Smooth muscle cell (in vitro differentiated cells): ENCODE results near the gene MDFIC. TPM values are rescaled to one million over a fixed set of nuclear protein-coding genes. Genes with fewer than 3 reads are reported as not detected.
"Not testable (repeated sequence)": the region's sequence is repeated elsewhere in the genome, so short reads cannot be mapped to it uniquely, and the experiment has no call there.

ENCODE experiments used
- DNase-seq: peaks from one replicate; lab custom pipeline; 2025; ENCODE audit not compliant: unreplicated experiment; lab: John Stamatoyannopoulos, UW
- H2AFZ ChIP-seq: fragments of 200-600 bp; sonication (generic); 2 replicates; pipeline ENCODE4 v1.6.0; 2016; ENCODE audit warnings: antibody characterized with exemption, low read depth, mild to moderate bottlenecking
- H3F3A ChIP-seq: fragments of 200-600 bp; sonication (generic); 2 replicates; pipeline ENCODE4 v1.6.0; 2017; ENCODE audit warnings: antibody characterized with exemption, low read depth
- H3K27ac ChIP-seq: fragments of 200-600 bp; sonication (generic); 2 replicates; pipeline ENCODE4 v1.5.1; 2016; ENCODE audit warnings: low read depth, mild to moderate bottlenecking
- H3K27me3 ChIP-seq: fragments of 200-600 bp; sonication (generic); 2 replicates; pipeline ENCODE4 v1.6.1; 2016; ENCODE audit warnings: low read depth, mild to moderate bottlenecking
- H3K36me3 ChIP-seq: fragments of 200-600 bp; sonication (generic); 2 replicates; pipeline ENCODE4 v1.5.1; 2016; ENCODE audit warnings: low read depth
- H3K4me1 ChIP-seq: fragments of 200-600 bp; sonication (generic); 2 replicates; pipeline ENCODE4 v1.5.1; 2016; ENCODE audit warnings: low read depth
- H3K4me2 ChIP-seq: fragments of 200-600 bp; sonication (generic); 2 replicates; pipeline ENCODE4 v1.6.0; 2016; ENCODE audit warnings: mild to moderate bottlenecking
- H3K4me3 ChIP-seq: fragments of 200-600 bp; sonication (generic); 2 replicates; pipeline ENCODE4 v1.5.1; 2016; ENCODE audit warnings: mild to moderate bottlenecking
- H3K79me2 ChIP-seq: fragments of 200-600 bp; sonication (generic); 2 replicates; pipeline ENCODE4 v1.6.0; 2016; ENCODE audit warnings: low read depth, mild to moderate bottlenecking
- H3K9ac ChIP-seq: fragments of 200-600 bp; sonication (generic); 2 replicates; pipeline ENCODE4 v1.6.0; 2016; ENCODE audit warnings: low read depth
- H3K9me3 ChIP-seq: fragments of 200-600 bp; sonication (generic); replicated peaks from 2 replicates; pipeline ENCODE4 v1.5.1; 2016; ENCODE audit warnings: low read depth
- H4K20me1 ChIP-seq: fragments of 200-600 bp; sonication (generic); 2 replicates; pipeline ENCODE4 v1.6.0; 2016; ENCODE audit warnings: low read depth
- WGBS: methylation state at CpG from one replicate; pipeline ENCODE4 v1.1.7; 2016; ENCODE audit warnings: low lambda C conversion rate; 5-methylcytosine and 5-hydroxymethylcytosine counted together
- polyA plus RNA-seq: library from polyadenylated mRNA; unstranded; fragments of >200 nt; fragmentation: Nextera tagmentation; extraction: Ambion mirVana; gene quantifications from 2 replicates; pipeline ENCODE4 v1.2.1, GENCODE V29; 2016
- total RNA-seq: library from RNA; depleted of rRNA; stranded (reverse); fragments of >200 nt; gene quantifications from 2 replicates; pipeline ENCODE4 v1.2.3, GENCODE V29; 2014
- TF ChIP-seq, protein P1 (sequence below): fragments of 200-600 bp; sonication (generic); IDR thresholded peaks from 2 replicates; pipeline ENCODE4 v1.5.1; 2017; ENCODE audit warnings: borderline replicate concordance, mild to moderate bottlenecking, antibody characterized with exemption; ENCODE audit not compliant: insufficient read depth, poor library complexity, severe bottlenecking

The MDFIC gene
- total and polyA plus RNA-seq, 2 experiments from 2014 or later: 17.5 to 37.0 TPM

DNA sequence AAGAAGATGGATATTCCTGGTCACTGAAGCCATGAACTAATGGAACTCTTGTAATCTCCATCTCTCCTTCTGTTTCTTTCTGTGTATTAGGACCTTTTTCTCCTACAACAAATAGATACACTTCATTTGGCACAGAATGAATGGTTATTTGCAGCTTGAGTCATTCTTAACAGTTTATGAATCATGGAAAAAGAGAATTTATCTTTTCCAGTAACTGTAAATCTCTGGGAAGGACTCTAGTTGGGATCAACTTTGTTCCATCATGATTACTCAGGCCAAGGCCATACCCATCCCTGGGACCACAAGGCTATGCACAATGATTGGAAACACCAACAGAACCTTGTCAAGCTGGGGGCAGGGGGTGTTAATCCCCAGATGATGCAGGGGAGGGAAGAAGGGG, 36.1 kb upstream of the MDFIC start:
- Histone ChIP-seq H3K9ac (no peak overlapping the region), H3K27ac (peak overlapping the region; percentile 37), H4K20me1 (no peaks in the 10 kb centered on the region), H3K4me1 (no peaks in the 10 kb centered on the region), H3K36me3 (no peaks in the 10 kb centered on the region), H3K27me3 (no peaks in the 10 kb centered on the region), H2AFZ (peak overlapping the region; percentile 73), H3K79me2 (no peaks in the 10 kb centered on the region), H3K4me3 (no peak overlapping the region), H3F3A (peaks cover 7% of the 10 kb centered on the region), H3K9me3 (no peaks in the 10 kb centered on the region), H3K4me2 (peak overlapping the region; percentile 43)
- TF ChIP-seq, protein P1, sequence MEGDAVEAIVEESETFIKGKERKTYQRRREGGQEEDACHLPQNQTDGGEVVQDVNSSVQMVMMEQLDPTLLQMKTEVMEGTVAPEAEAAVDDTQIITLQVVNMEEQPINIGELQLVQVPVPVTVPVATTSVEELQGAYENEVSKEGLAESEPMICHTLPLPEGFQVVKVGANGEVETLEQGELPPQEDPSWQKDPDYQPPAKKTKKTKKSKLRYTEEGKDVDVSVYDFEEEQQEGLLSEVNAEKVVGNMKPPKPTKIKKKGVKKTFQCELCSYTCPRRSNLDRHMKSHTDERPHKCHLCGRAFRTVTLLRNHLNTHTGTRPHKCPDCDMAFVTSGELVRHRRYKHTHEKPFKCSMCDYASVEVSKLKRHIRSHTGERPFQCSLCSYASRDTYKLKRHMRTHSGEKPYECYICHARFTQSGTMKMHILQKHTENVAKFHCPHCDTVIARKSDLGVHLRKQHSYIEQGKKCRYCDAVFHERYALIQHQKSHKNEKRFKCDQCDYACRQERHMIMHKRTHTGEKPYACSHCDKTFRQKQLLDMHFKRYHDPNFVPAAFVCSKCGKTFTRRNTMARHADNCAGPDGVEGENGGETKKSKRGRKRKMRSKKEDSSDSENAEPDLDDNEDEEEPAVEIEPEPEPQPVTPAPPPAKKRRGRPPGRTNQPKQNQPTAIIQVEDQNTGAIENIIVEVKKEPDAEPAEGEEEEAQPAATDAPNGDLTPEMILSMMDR: no peak
- no peak for DNase-seq

DNA sequence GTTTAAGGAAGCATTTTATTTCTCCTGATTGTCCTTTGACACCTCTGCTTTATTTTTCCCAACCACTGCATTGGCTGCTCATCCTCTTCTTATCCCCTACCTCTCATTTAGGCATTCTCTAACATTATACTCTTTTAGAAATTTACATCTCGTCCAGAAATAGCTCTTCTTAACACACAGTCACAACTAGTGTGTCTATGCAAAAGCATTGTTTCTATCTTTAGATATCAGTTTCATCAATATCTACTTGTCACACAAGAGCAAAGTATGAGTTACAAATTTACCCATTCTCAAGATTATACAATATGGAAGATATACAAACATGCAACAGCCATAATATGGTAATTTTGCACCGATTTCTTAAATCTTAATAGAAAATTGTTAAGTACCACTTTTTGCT, 35.7 kb upstream of the MDFIC start:
- no peaks in the 10 kb centered on the region for H4K20me1 ChIP-seq
- peaks cover 7% of the 10 kb centered on the region for H3F3A ChIP-seq
- no peak overlapping the region for H3K4me3 ChIP-seq
- TF ChIP-seq, protein P1: no peak
- WGBS: 86% methylated on average over 2 of the region's 2 CpGs
- no peak for DNase-seq
- H3K27me3 ChIP-seq: no peaks in the 10 kb centered on the region
- peak overlapping the region; percentile 73 for H2AFZ ChIP-seq
- H3K36me3 ChIP-seq: no peaks in the 10 kb centered on the region
- peak overlapping the region; percentile 43 for H3K4me2 ChIP-seq
- H3K4me1 ChIP-seq: no peaks in the 10 kb centered on the region
- H3K9ac ChIP-seq: no peak overlapping the region
- H3K9me3 ChIP-seq: no peaks in the 10 kb centered on the region
- no peaks in the 10 kb centered on the region for H3K79me2 ChIP-seq
- H3K27ac ChIP-seq: no peak overlapping the region

DNA sequence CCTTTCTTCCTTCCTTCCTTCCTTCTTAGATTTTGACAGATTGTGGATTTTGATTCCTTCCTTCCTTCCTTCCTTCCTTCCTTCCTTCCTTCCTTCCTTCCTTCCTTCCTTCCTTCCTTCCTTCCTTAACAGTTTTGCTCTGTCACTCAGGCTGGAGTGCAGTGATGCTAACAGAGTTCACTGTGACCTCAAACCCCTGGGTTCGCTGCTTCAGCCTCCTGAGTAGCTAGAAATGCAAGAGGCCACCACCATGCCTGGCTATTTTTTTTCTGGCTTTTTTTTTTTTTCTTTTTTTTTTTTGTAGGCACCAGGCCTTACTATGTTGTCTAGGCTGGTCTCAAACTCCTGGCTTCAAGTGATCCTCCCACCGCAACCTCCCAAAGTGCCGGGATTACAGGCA, 32.8 kb upstream of the MDFIC start:
- not testable (repeated sequence) for H3K36me3 ChIP-seq, H3K4me1 ChIP-seq, H3K9me3 ChIP-seq, H3F3A ChIP-seq, H2AFZ ChIP-seq, H3K9ac ChIP-seq, DNase-seq, H3K27me3 ChIP-seq, H3K79me2 ChIP-seq, H4K20me1 ChIP-seq, H3K4me3 ChIP-seq
- WGBS: 69% methylated on average over 3 of the region's 3 CpGs
- Histone ChIP-seq H3K4me2 (peak overlapping the region; percentile 56), H3K27ac (peak overlapping the region; percentile 80)

DNA sequence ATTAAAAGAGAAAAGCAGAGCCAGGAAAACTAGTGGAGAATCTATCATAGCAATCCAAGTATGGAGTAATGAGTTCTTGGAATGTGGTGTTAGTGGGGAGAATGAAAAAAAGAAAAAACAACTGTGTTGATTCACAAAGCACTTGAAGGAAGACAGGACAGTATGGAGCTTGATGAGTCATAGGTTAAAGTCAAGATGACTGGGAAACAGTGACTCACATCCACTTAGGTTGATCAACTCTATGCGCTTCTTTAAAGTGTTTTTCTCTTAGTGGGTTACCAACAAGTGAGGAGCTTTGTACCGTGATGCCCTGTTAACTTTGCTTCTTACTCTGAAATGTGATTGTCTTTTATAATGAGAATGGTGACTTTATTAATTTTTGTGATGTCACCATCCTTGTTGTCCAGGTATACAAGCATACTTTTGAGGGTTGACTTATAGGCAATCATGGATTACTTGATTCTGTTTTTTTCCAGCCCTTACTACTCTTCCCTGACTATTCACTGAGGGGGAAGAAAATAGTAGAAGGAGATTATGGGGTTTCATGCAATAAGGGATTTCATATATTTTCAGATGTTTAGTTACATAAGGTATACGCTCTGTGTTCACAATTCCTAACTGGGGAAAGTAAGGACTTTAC, 32.1 kb upstream of the MDFIC start:
- Histone ChIP-seq H3K9me3 (no peaks in the 10 kb centered on the region), H3K36me3 (no peaks in the 10 kb centered on the region), H3K79me2 (no peaks in the 10 kb centered on the region), H2AFZ (no peak overlapping the region), H3K4me1 (no peaks in the 10 kb centered on the region), H3K27me3 (no peaks in the 10 kb centered on the region), H3K9ac (no peak overlapping the region), H3F3A (peaks cover 7% of the 10 kb centered on the region), H3K4me3 (no peak overlapping the region), H4K20me1 (no peaks in the 10 kb centered on the region), H3K27ac (peak overlapping the region; percentile 80), H3K4me2 (peak overlapping the region; percentile 56)
- no peak for DNase-seq
- TF ChIP-seq, protein P1: no peak
- 24% methylated on average over 3 of the region's 3 CpGs for WGBS
